SK-N-SH (cell line): Measurements from ENCODE around the gene ADAMTSL1. TPM values are rescaled to one million over a fixed set of nuclear protein-coding genes. Genes with fewer than 3 reads are reported as not detected.
A peak's percentile ranks its signal among the peaks of the same experiment; 100 is the strongest.

Experiments used
- CTCF ChIA-PET: fragments of 300-600, 350-600 bp; formaldehyde crosslinking; extraction: SDS; loops from one replicate; lab custom pipeline; 2021; lab: Yijun Ruan, JAX
- POLR2A ChIA-PET: fragments of 350-600 bp; sonication (Branson Sonifier 250); formaldehyde crosslinking; extraction: SDS; loops from one replicate; lab custom pipeline; 2020; ENCODE audit warnings: antibody characterized with exemption, inconsistent platforms; lab: Yijun Ruan, JAX
- DNase-seq: peaks from one replicate; pipeline ENCODE4 v3.0.0; 2012
- H2AFZ ChIP-seq: fragments of 200-600 bp; sonication (generic); 2 replicates; pipeline ENCODE4 v1.8.1; 2016; ENCODE audit warnings: antibody characterized with exemption, mild to moderate bottlenecking, low read depth
- H3F3A ChIP-seq: fragments of 200-600 bp; sonication (generic); replicated peaks from 2 replicates; pipeline ENCODE3; 2016; ENCODE audit warnings: antibody characterized with exemption, mild to moderate bottlenecking; ENCODE audit not compliant: insufficient read depth
- H3K27ac ChIP-seq, 2 experiments: fragments of 200-500 bp in 1 of 2; fragments of 200-600 bp in 1 of 2; sonication (Bioruptor generic) in 1 of 2; sonication (generic), shearing (Covaris generic) in 1 of 2; 2 replicates each; pipeline versions ENCODE4 v1.5.1 to v1.6.1; 2014 to 2016; ENCODE audit warnings: low read depth in 2 of 2, inconsistent platforms in 1 of 2, low read length in 1 of 2, mild to moderate bottlenecking in 1 of 2, mixed read lengths in 1 of 2
- H3K27me3 ChIP-seq: fragments of 200-600 bp; sonication (generic), shearing (Covaris generic); 2 replicates; pipeline ENCODE4 v1.6.1; 2016; ENCODE audit warnings: mixed run types; ENCODE audit not compliant: insufficient read depth
- H3K36me3 ChIP-seq, 2 experiments: fragments of 200-500 bp in 1 of 2; fragments of 200-600 bp in 1 of 2; sonication (Bioruptor generic) in 1 of 2; sonication (generic) in 1 of 2; replicated peaks in 1 of 2; 2 replicates each; pipeline versions ENCODE3 to v1.5.1; 2014 to 2016; ENCODE audit warnings: low read length in 1 of 2, mild to moderate bottlenecking in 1 of 2; ENCODE audit not compliant: insufficient read depth in 2 of 2, control insufficient read depth in 1 of 2
- H3K4me1 ChIP-seq, 2 experiments: fragments of 200-500 bp in 1 of 2; fragments of 200-600 bp in 1 of 2; sonication (Bioruptor generic) in 1 of 2; sonication (generic), shearing (Covaris generic) in 1 of 2; 2 replicates each; pipeline versions ENCODE4 v1.5.1 to v1.6.1; 2014 to 2016; ENCODE audit warnings: low read depth in 1 of 2, low read length in 1 of 2, mixed run types in 1 of 2; ENCODE audit not compliant: insufficient read depth in 2 of 2, control insufficient read depth in 1 of 2
- H3K4me2 ChIP-seq: fragments of 200-600 bp; sonication (generic), shearing (Covaris generic); 2 replicates; pipeline ENCODE4 v1.6.1; 2017; ENCODE audit warnings: mixed run types
- H3K4me3 ChIP-seq, 2 experiments: fragments of 200-500 bp in 1 of 2; fragments of 200-600 bp in 1 of 2; sonication (Bioruptor generic) in 1 of 2; sonication (generic), shearing (Covaris generic) in 1 of 2; 2 replicates each; pipeline versions ENCODE4 v1.5.1 to v1.8.1; 2014 to 2016; ENCODE audit warnings: low read depth in 2 of 2, inconsistent platforms in 1 of 2, low read length in 1 of 2, mild to moderate bottlenecking in 1 of 2, mixed read lengths in 1 of 2, moderate library complexity in 1 of 2
- H3K79me2 ChIP-seq: fragments of 200-600 bp; sonication (generic); 2 replicates; pipeline ENCODE4 v1.8.1; 2017; ENCODE audit warnings: mild to moderate bottlenecking; ENCODE audit not compliant: insufficient read depth
- H3K9ac ChIP-seq: fragments of 200-600 bp; sonication (generic); 2 replicates; pipeline ENCODE4 v1.6.1; 2017; ENCODE audit warnings: mixed run types
- H3K9me2 ChIP-seq: fragments of 200-600 bp; sonication (generic); 2 replicates; pipeline ENCODE4 v1.6.1; 2017; ENCODE audit warnings: mixed run types
- H3K9me3 ChIP-seq: fragments of 200-600 bp; sonication (generic); 2 replicates; pipeline ENCODE4 v1.6.1; 2017; ENCODE audit warnings: mixed run types, mild to moderate bottlenecking, moderate library complexity
- H4K20me1 ChIP-seq: fragments of 200-600 bp; sonication (generic); 2 replicates; pipeline ENCODE4 v1.6.1; 2017; ENCODE audit warnings: mild to moderate bottlenecking, mixed run types; ENCODE audit not compliant: insufficient read depth
- CHD2 ChIP-seq: fragments of 150-350 bp; IDR thresholded peaks from 2 replicates; pipeline ENCODE4 v1.6.1; 2018; ENCODE audit warnings: low read length; ENCODE audit not compliant: partially characterized antibody
- ELF1 ChIP-seq: IDR thresholded peaks from 2 replicates; pipeline ENCODE4 v1.4.0; 2012
- EP300 ChIP-seq, 2 experiments: IDR thresholded peaks; 2 replicates each; pipeline versions ENCODE4 v1.4.0 to v1.6.1; 2012; ENCODE audit warnings: borderline replicate concordance in 1 of 2, low read depth in 1 of 2, low read length in 1 of 2
- EZH2phosphoT487 ChIP-seq: fragments of 200-600 bp; sonication (generic); IDR thresholded peaks from 2 replicates; pipeline ENCODE4 v1.6.1; 2017; ENCODE audit warnings: low read depth, mixed run types, mild to moderate bottlenecking, antibody characterized with exemption, moderate library complexity, borderline replicate concordance
- FOSL2 ChIP-seq: IDR thresholded peaks from 2 replicates; pipeline ENCODE4 v1.4.0; 2012; ENCODE audit warnings: low read depth, mild to moderate bottlenecking, moderate library complexity, borderline replicate concordance
- FOXJ3 ChIP-seq: sonication (generic); formaldehyde crosslinking; IDR thresholded peaks from 2 replicates; pipeline ENCODE4 v1.5.1; 2020; ENCODE audit warnings: mild to moderate bottlenecking, missing genetic modification reagents
- FOXM1 ChIP-seq: IDR thresholded peaks from 2 replicates; pipeline ENCODE4 v1.4.0; 2012; ENCODE audit warnings: low read depth, mild to moderate bottlenecking
- GABPA ChIP-seq: IDR thresholded peaks from 2 replicates; pipeline ENCODE4 v1.4.0; 2012; ENCODE audit warnings: low read depth, mild to moderate bottlenecking
- GATA2 ChIP-seq: sonication (generic); formaldehyde crosslinking; IDR thresholded peaks from 2 replicates; pipeline ENCODE4 v1.5.0; 2020; ENCODE audit warnings: mild to moderate bottlenecking, missing genetic modification reagents
- MEF2A ChIP-seq: IDR thresholded peaks from 2 replicates; pipeline ENCODE4 v1.4.0; 2012; ENCODE audit warnings: low read depth, borderline replicate concordance
- MXI1 ChIP-seq: IDR thresholded peaks from 2 replicates; pipeline ENCODE4 v1.6.1; 2012; ENCODE audit warnings: mild to moderate bottlenecking, low read depth, low read length, improper control_type of control experiment
- POLR2AphosphoS5 ChIP-seq: IDR thresholded peaks from 2 replicates; pipeline ENCODE4 v1.6.1; 2012; ENCODE audit warnings: low read depth, low read length
- RAD21 ChIP-seq: IDR thresholded peaks from 2 replicates; pipeline ENCODE4 v1.6.1; 2012; ENCODE audit warnings: mild to moderate bottlenecking, low read length
- RCOR1 ChIP-seq: fragments of 150-350 bp; IDR thresholded peaks from 2 replicates; pipeline ENCODE4 v1.6.1; 2017; ENCODE audit warnings: antibody characterized with exemption, low read length
- RFX5 ChIP-seq: IDR thresholded peaks from 2 replicates; pipeline ENCODE4 v1.6.1; 2012; ENCODE audit warnings: mild to moderate bottlenecking, improper control_type of control experiment, low read length
- RXRA ChIP-seq: IDR thresholded peaks from 2 replicates; pipeline ENCODE4 v1.4.0; 2012; ENCODE audit warnings: low read depth, mild to moderate bottlenecking, borderline replicate concordance
- TAF1 ChIP-seq: IDR thresholded peaks from 2 replicates; pipeline ENCODE4 v1.6.1; 2012; ENCODE audit warnings: low read depth, mild to moderate bottlenecking, low read length, moderate library complexity, borderline replicate concordance
- TCF12 ChIP-seq: IDR thresholded peaks from 2 replicates; pipeline ENCODE4 v1.4.0; 2012
- YY1 ChIP-seq: IDR thresholded peaks from 2 replicates; pipeline ENCODE4 v1.4.0; 2012; ENCODE audit warnings: low read depth, mild to moderate bottlenecking
- WGBS: methylation state at CpG from one replicate; pipeline ENCODE4 v1.1.6; 2017; ENCODE audit warnings: low lambda C conversion rate; 5-methylcytosine and 5-hydroxymethylcytosine counted together
- polyA plus RNA-seq, 3 experiments: library from polyadenylated mRNA; depleted of rRNA; stranded (reverse); fragments of >200 nt; gene quantifications; 2 replicates each; pipeline ENCODE4 v1.2.3, GENCODE V29; 2012
- TF ChIP-seq, protein P1 (sequence below): IDR thresholded peaks from 2 replicates; pipeline ENCODE4 v1.4.0; 2012; ENCODE audit warnings: low read depth, borderline replicate concordance
- TF ChIP-seq, protein P2 (sequence below): IDR thresholded peaks from 2 replicates; pipeline ENCODE4; 2012
- TF ChIP-seq, protein P3 (sequence below): fragments of 150-350 bp; IDR thresholded peaks from 2 replicates; pipeline ENCODE4 v1.6.1; 2017; ENCODE audit warnings: antibody characterized with exemption, low read length, low read depth, borderline replicate concordance

Gene ADAMTSL1
- polyA plus RNA-seq, 1 of the 3 experiments (the other 2 are of a cell fraction): 114 TPM

DNA sequence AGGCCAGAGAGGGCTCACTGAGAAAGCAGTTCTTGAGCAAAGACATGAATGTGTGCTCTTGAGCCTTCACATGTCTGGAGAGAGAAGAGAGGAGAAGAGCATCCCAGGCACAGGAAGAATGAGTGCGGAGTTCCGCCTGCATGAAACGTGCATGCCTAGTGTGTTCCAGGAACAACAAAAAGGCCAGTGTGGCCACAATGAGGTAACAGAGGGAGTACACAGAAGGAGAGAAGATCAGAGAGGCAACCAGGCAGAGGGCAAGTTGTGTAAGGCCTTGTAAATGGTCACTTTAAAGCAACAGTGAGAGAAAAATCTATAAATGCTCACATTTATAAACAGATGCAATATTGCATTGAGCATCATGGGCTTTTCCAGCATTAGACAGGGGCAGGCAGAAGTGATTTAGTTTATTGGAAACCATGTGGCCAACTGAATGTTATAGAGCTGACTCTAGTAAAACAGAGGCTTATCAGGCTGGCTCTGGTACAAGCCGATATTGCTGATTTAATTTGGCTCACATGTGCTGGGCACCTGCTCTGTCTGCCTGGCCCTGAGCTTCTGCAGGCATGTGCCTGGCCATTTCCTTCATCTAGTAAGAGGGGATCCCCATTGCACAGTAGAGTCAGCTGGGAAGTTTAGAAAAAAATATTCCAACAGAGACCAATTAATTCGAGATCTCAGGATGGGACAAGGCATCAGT lies 373.8 kb downstream of the ADAMTSL1 start:
- CTCF ChIA-PET: interaction anchor here (1.1 kb wide), 1 partner anchor 43 kb away, joined by 4 read pairs; no protein-coding TSS in a partner anchor

DNA sequence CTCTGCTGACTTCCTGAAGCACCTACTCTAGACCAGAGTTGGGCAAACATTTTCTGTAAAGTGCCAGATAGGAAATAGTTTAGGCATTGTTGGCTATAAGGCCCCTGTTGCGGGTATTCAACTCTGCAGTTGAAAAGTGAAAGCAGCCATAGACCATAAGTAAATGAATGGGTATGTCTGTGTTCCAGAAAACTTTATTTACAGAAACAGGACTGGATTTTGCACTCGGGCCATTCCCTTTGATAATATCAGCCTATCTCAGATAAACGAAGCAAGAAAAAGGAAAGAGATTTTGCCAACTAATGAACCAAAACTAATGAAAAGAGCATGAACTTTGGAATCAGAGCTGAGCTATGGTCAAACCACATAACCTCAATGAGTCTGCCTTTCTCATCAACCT lies 374.7 kb downstream of the ADAMTSL1 start:
- Histone ChIP-seq H3K79me2 (peaks cover 3% of the 10 kb centered on the region; the same call in 1 of the 2 replicates), H4K20me1 (no peaks in the 10 kb centered on the region), H2AFZ (no peak overlapping the region), H3F3A (no peaks in the 10 kb centered on the region), H3K9ac (no peak overlapping the region), H3K4me3 (no peak overlapping the region), H3K4me2 (no peak overlapping the region), H3K9me2 (no peaks in the 10 kb centered on the region), H3K9me3 (no peaks in the 10 kb centered on the region), H3K27me3 (no peaks in the 10 kb centered on the region), H3K36me3 (peaks cover 0 to 61% of the 10 kb centered on the region in 2 experiments), H3K4me1 (peaks cover 0 to 32% of the 10 kb centered on the region in 2 experiments; a peak in 2 of 4 replicates), H3K27ac (no peak overlapping the region; a peak in 1 of 4 replicates)
- TF ChIP-seq ELF1 (no peak), YY1 (no peak), EP300 (IDR thresholded peaks at IDR 0.05; ENCODE audit: borderline replicate concordance in 1 of 2, low read depth in 1 of 2, low read length in 1 of 2) (peak in 1 of 2 experiments; percentile 51; a peak in 1 of 4 replicates), RXRA (no peak), EZH2phosphoT487 (no peak), RFX5 (no peak), GABPA (no peak), FOSL2 (no peak), RCOR1 (0 out of 2 replicates have a peak, but pooled peaks have one; percentile 35), MEF2A (no peak), FOXM1 (no peak)
- TF ChIP-seq, protein P1, sequence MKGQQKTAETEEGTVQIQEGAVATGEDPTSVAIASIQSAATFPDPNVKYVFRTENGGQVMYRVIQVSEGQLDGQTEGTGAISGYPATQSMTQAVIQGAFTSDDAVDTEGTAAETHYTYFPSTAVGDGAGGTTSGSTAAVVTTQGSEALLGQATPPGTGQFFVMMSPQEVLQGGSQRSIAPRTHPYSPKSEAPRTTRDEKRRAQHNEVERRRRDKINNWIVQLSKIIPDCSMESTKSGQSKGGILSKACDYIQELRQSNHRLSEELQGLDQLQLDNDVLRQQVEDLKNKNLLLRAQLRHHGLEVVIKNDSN: no peak
- TF ChIP-seq, protein P2, sequence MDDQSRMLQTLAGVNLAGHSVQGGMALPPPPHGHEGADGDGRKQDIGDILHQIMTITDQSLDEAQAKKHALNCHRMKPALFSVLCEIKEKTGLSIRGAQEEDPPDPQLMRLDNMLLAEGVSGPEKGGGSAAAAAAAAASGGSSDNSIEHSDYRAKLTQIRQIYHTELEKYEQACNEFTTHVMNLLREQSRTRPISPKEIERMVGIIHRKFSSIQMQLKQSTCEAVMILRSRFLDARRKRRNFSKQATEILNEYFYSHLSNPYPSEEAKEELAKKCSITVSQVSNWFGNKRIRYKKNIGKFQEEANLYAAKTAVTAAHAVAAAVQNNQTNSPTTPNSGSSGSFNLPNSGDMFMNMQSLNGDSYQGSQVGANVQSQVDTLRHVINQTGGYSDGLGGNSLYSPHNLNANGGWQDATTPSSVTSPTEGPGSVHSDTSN: no peak
- WGBS: 59% methylated on average over 3 of the region's 3 CpGs
- CTCF ChIA-PET: interaction anchor here (0.6 to 1.5 kb wide), 4 partner anchors 25 to 411 kb away, joined by 3 read pairs; no protein-coding TSS in a partner anchor
- POLR2A ChIA-PET: no interaction called here
- no peak for DNase-seq

More for the DNA sequence above, 373.8 kb downstream of the ADAMTSL1 start:
- peaks cover 5% of the 10 kb centered on the region; the same call in 1 of the 2 replicates for H3K79me2 ChIP-seq
- 60% methylated on average over 5 of the region's 5 CpGs for WGBS
- H3K4me3 ChIP-seq: no peak overlapping the region
- H3F3A ChIP-seq: no peaks in the 10 kb centered on the region
- H3K9me2 ChIP-seq: no peaks in the 10 kb centered on the region
- no peaks in the 10 kb centered on the region for H3K27me3 ChIP-seq
- no peak overlapping the region for H3K4me2 ChIP-seq
- peak overlapping the region in 1 of 2 experiments; percentile 22; a peak in 1 of 4 replicates for H3K27ac ChIP-seq
- DNase-seq: peak; percentile 59
- POLR2A ChIA-PET: interaction anchor here (1.1 kb wide), 1 partner anchor 43 kb away, joined by 3 read pairs; no protein-coding TSS in a partner anchor
- H4K20me1 ChIP-seq: no peaks in the 10 kb centered on the region
- no peak overlapping the region for H3K9ac ChIP-seq
- H2AFZ ChIP-seq: no peak overlapping the region
- peaks cover 0 to 32% of the 10 kb centered on the region in 2 experiments; a peak in 2 of 4 replicates for H3K4me1 ChIP-seq
- peaks cover 0 to 54% of the 10 kb centered on the region in 2 experiments for H3K36me3 ChIP-seq
- H3K9me3 ChIP-seq: no peaks in the 10 kb centered on the region
- TF ChIP-seq, protein P3, sequence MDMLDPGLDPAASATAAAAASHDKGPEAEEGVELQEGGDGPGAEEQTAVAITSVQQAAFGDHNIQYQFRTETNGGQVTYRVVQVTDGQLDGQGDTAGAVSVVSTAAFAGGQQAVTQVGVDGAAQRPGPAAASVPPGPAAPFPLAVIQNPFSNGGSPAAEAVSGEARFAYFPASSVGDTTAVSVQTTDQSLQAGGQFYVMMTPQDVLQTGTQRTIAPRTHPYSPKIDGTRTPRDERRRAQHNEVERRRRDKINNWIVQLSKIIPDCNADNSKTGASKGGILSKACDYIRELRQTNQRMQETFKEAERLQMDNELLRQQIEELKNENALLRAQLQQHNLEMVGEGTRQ: no peak
- TF ChIP-seq GATA2 (CRISPR knock-in tag): peak; percentile 91
- peak; percentile 18; the same call in 1 of the 2 replicates for TF ChIP-seq POLR2AphosphoS5
- peak; percentile 25; the same call in 1 of the 2 replicates for TF ChIP-seq RAD21
- TF ChIP-seq RCOR1: peak; percentile 98
- peak in 1 of 2 experiments; percentile 95; a peak in 2 of 4 replicates for TF ChIP-seq EP300 (IDR thresholded peaks at IDR 0.05; ENCODE audit: borderline replicate concordance in 1 of 2, low read depth in 1 of 2, low read length in 1 of 2)
- TF ChIP-seq CHD2: peak; percentile 83
- TF ChIP-seq FOXJ3 (CRISPR knock-in tag): peak; percentile 68; the same call in 1 of the 2 replicates
- peak; percentile 95 for TF ChIP-seq MXI1
- TF ChIP-seq TCF12: peak; percentile 46; the same call in 1 of the 2 replicates
- no peak for TF ChIP-seq TAF1
- no peak for TF ChIP-seq MEF2A
